Measurements from ENCODE around the gene LURAP1L. TPM values are rescaled to one million over a fixed set of nuclear protein-coding genes. Genes with fewer than 3 reads are reported as not detected.

Gene LURAP1L
- total RNA-seq, 2 donors from 2014 or later: 0.24 to 1.3 TPM

GRCh38 chr9:12843735-12844134 lies 68.9 kb downstream of the LURAP1L start:
- H3K4me3 ChIP-seq (ENCODE audit: low read length): no peak overlapping the region
- no peak for DNase-seq
- Mint-ChIP-seq H3K27me3 (ENCODE audit: insufficient read depth) (no peaks in the 10 kb centered on the region), H3K4me1 (no peaks in the 10 kb centered on the region), H3K36me3 (ENCODE audit: low read depth) (no peaks in the 10 kb centered on the region), H3K4me3 (no peak overlapping the region), H3K27ac (no peak overlapping the region), H3K9me3 (no peaks in the 10 kb centered on the region)
- 90 to 98% methylated on average over 2 to 4 of the region's 4 CpGs for WGBS, 2 experiments (ENCODE audit: insufficient coverage in 1 of 2, insufficient read length in 1 of 2)
- no peaks in the 10 kb centered on the region for H3K9me3 ChIP-seq (ENCODE audit: control insufficient read depth, low read length)
- no peaks in the 10 kb centered on the region for H3K4me1 ChIP-seq (ENCODE audit: control insufficient read depth, insufficient read depth, low read length)
- no peaks in the 10 kb centered on the region for H3K27me3 ChIP-seq (ENCODE audit: control insufficient read depth, insufficient read depth, low read length, poor library complexity, severe bottlenecking)
- TF ChIP-seq CTCF (conservative IDR thresholded peaks at IDR 0.05): no peak
- H3K36me3 ChIP-seq (ENCODE audit: control insufficient read depth, insufficient read depth, low read length): no peaks in the 10 kb centered on the region
- no peak overlapping the region for H3K9ac ChIP-seq (ENCODE audit: extremely low read depth, low read length, poor library complexity, severe bottlenecking)
- H3K27ac ChIP-seq (ENCODE audit: low read depth, low read length): no peak overlapping the region

- Histone ChIP-seq H3K27me3 (ENCODE audit: control insufficient read depth, insufficient read depth, low read length, poor library complexity, severe bottlenecking) (no peaks in the 10 kb centered on the region), H3K9ac (ENCODE audit: extremely low read depth, low read length, poor library complexity, severe bottlenecking) (no peak overlapping the region), H3K4me1 (ENCODE audit: control insufficient read depth, insufficient read depth, low read length) (no peaks in the 10 kb centered on the region), H3K4me3 (ENCODE audit: low read length) (no peak overlapping the region), H3K9me3 (ENCODE audit: control insufficient read depth, low read length) (no peaks in the 10 kb centered on the region), H3K36me3 (ENCODE audit: control insufficient read depth, insufficient read depth, low read length) (no peaks in the 10 kb centered on the region), H3K27ac (ENCODE audit: low read depth, low read length) (no peak overlapping the region)
- Mint-ChIP-seq H3K9me3 (no peaks in the 10 kb centered on the region), H3K27ac (no peak overlapping the region), H3K27me3 (ENCODE audit: insufficient read depth) (no peaks in the 10 kb centered on the region), H3K4me1 (no peaks in the 10 kb centered on the region), H3K36me3 (ENCODE audit: low read depth) (no peaks in the 10 kb centered on the region), H3K4me3 (no peak overlapping the region)
- DNase-seq: no peak
- 82 to 85% methylated on average over 3 to 5 of the region's 5 CpGs for WGBS, 2 experiments (ENCODE audit: insufficient coverage in 1 of 2, insufficient read length in 1 of 2)
- no peak for TF ChIP-seq CTCF (conservative IDR thresholded peaks at IDR 0.05)
These were observed 71.2 kb downstream of the LURAP1L start for GRCh38 chr9:12846035-12846434.

- no peaks in the 10 kb centered on the region for H3K27me3 ChIP-seq (ENCODE audit: control insufficient read depth, insufficient read depth, low read length, poor library complexity, severe bottlenecking)
- H3K36me3 Mint-ChIP-seq (ENCODE audit: low read depth): no peaks in the 10 kb centered on the region
- H3K27ac Mint-ChIP-seq: no peak overlapping the region
- no peaks in the 10 kb centered on the region for H3K4me1 Mint-ChIP-seq
- H3K36me3 ChIP-seq (ENCODE audit: control insufficient read depth, insufficient read depth, low read length): no peaks in the 10 kb centered on the region
- H3K4me3 ChIP-seq (ENCODE audit: low read length): no peak overlapping the region
- no peak overlapping the region for H3K9ac ChIP-seq (ENCODE audit: extremely low read depth, low read length, poor library complexity, severe bottlenecking)
- H3K9me3 Mint-ChIP-seq: no peaks in the 10 kb centered on the region
- no peak overlapping the region for H3K4me3 Mint-ChIP-seq
- no peak for TF ChIP-seq CTCF (conservative IDR thresholded peaks at IDR 0.05)
- no peaks in the 10 kb centered on the region for H3K9me3 ChIP-seq (ENCODE audit: control insufficient read depth, low read length)
- H3K4me1 ChIP-seq (ENCODE audit: control insufficient read depth, insufficient read depth, low read length): no peaks in the 10 kb centered on the region
- no peak for DNase-seq
- H3K27me3 Mint-ChIP-seq (ENCODE audit: insufficient read depth): no peaks in the 10 kb centered on the region
- no peak overlapping the region for H3K27ac ChIP-seq (ENCODE audit: low read depth, low read length)
These were observed 72.7 kb downstream of the LURAP1L start for GRCh38 chr9:12847561-12847960.

All from endodermal cell (in vitro differentiated cells).